Neural cell (in vitro differentiated cells): Measurements from ENCODE around the gene FZD10. TPM values are rescaled to one million over a fixed set of nuclear protein-coding genes. Genes with fewer than 3 reads are reported as not detected.

Source experiments
- H2AFZ ChIP-seq: fragments of 200-600, 300-800 bp; sonication (generic), shearing (Covaris generic); 2 replicates; pipeline ENCODE4 v1.6.0; 2014; ENCODE audit warnings: low read depth, mild to moderate bottlenecking, antibody characterized with exemption, low read length, moderate library complexity
- H3F3A ChIP-seq: fragments of 200-600 bp; shearing (Covaris generic); 2 replicates; pipeline ENCODE4 v1.6.1; 2016; ENCODE audit warnings: mild to moderate bottlenecking, moderate library complexity, mixed read lengths, antibody characterized with exemption, low read length; ENCODE audit not compliant: insufficient read depth, poor library complexity, severe bottlenecking
- H3K27ac ChIP-seq: fragments of 200-600, 300-800 bp; sonication (generic), shearing (Covaris generic); 2 replicates; pipeline ENCODE4 v1.5.1; 2014; ENCODE audit warnings: mild to moderate bottlenecking, low read length, moderate library complexity
- H3K27me3 ChIP-seq: fragments of 300-800, 200-600 bp; sonication (generic), shearing (Covaris generic); 2 replicates; pipeline ENCODE4 v1.6.0; 2014; ENCODE audit warnings: mild to moderate bottlenecking, low read depth, low read length, moderate library complexity; ENCODE audit not compliant: insufficient read depth
- H3K36me3 ChIP-seq: fragments of 300-800, 200-600 bp; sonication (generic), shearing (Covaris generic); 2 replicates; pipeline ENCODE4 v1.5.1; 2014; ENCODE audit warnings: mild to moderate bottlenecking, antibody characterized with exemption, low read length, moderate library complexity; ENCODE audit not compliant: insufficient read depth
- H3K4me2 ChIP-seq: fragments of 300-800, 200-600 bp; sonication (generic), shearing (Covaris generic); 2 replicates; pipeline ENCODE4 v1.6.0; 2014; ENCODE audit warnings: mild to moderate bottlenecking, low read length
- H3K4me3 ChIP-seq: fragments of 300-800, 200-600 bp; sonication (generic), shearing (Covaris generic); 2 replicates; pipeline ENCODE4 v1.5.1; 2014; ENCODE audit warnings: mild to moderate bottlenecking, low read length, moderate library complexity
- H3K79me2 ChIP-seq: fragments of 200-600 bp; shearing (Covaris generic); replicated peaks from 2 replicates; pipeline ENCODE4 v1.6.0; 2014; ENCODE audit warnings: mild to moderate bottlenecking, low read length, moderate library complexity; ENCODE audit not compliant: insufficient read depth
- H3K9ac ChIP-seq: fragments of 300-800, 200-600 bp; sonication (generic), shearing (Covaris generic); 2 replicates; pipeline ENCODE4 v1.6.1; 2016; ENCODE audit warnings: mild to moderate bottlenecking, low read length, mixed read lengths
- H3K9me2 ChIP-seq: fragments of 200-600 bp; shearing (Covaris generic); 2 replicates; pipeline ENCODE4 v1.6.1; 2016; ENCODE audit warnings: mild to moderate bottlenecking, low read length, mixed read lengths; ENCODE audit not compliant: insufficient read depth
- H3K9me3 ChIP-seq: fragments of 200-600, 300-800 bp; sonication (generic), shearing (Covaris generic); 2 replicates; pipeline ENCODE4 v1.6.1; 2016; ENCODE audit warnings: mild to moderate bottlenecking, mixed run types, low read length, moderate library complexity, mixed read lengths
- H4K20me1 ChIP-seq: fragments of 200-600 bp; shearing (Covaris generic); 2 replicates; pipeline ENCODE4 v1.6.1; 2016; ENCODE audit warnings: mild to moderate bottlenecking, mixed run types; ENCODE audit not compliant: insufficient read depth
- CTCF ChIP-seq: fragments of 450-650 bp; IDR thresholded peaks from 2 replicates; pipeline ENCODE4 v1.5.1; 2014; ENCODE audit warnings: antibody characterized with exemption, mild to moderate bottlenecking, moderate library complexity; ENCODE audit not compliant: poor library complexity, severe bottlenecking
- EP300 ChIP-seq: fragments of 450-650 bp; conservative IDR thresholded peaks from 2 replicates; pipeline ENCODE4 v1.6.1; 2014; ENCODE audit warnings: antibody characterized with exemption, mild to moderate bottlenecking, moderate library complexity; ENCODE audit not compliant: poor library complexity, severe bottlenecking
- EZH2 ChIP-seq: fragments of 200-600, 300-800 bp; shearing (Covaris generic), sonication (generic); IDR thresholded peaks from 2 replicates; pipeline ENCODE4 v1.6.1; 2014; ENCODE audit warnings: antibody characterized with exemption, low read length, borderline replicate concordance, mild to moderate bottlenecking; ENCODE audit not compliant: insufficient read depth, poor library complexity, severe bottlenecking
- MXI1 ChIP-seq: fragments of 450-650 bp; conservative IDR thresholded peaks from 2 replicates; pipeline ENCODE4 v1.6.1; 2014; ENCODE audit warnings: antibody characterized with exemption, mild to moderate bottlenecking; ENCODE audit not compliant: poor library complexity, severe bottlenecking
- POLR2AphosphoS5 ChIP-seq: IDR thresholded peaks from 2 replicates; pipeline ENCODE4 v1.6.1; 2012
- RAD21 ChIP-seq: fragments of 450-650 bp; conservative IDR thresholded peaks from 2 replicates; pipeline ENCODE4 v1.6.1; 2014; ENCODE audit warnings: antibody characterized with exemption, mild to moderate bottlenecking, moderate library complexity
- REST ChIP-seq: IDR thresholded peaks from 2 replicates; pipeline ENCODE4 v1.6.1; 2012; ENCODE audit warnings: borderline replicate concordance
- SMC3 ChIP-seq: fragments of 450-650 bp; conservative IDR thresholded peaks from 2 replicates; pipeline ENCODE4 v1.6.1; 2014; ENCODE audit warnings: antibody characterized with exemption, mild to moderate bottlenecking, moderate library complexity; ENCODE audit not compliant: poor library complexity
- TAF1 ChIP-seq: IDR thresholded peaks from 2 replicates; pipeline ENCODE4 v1.6.1; 2012; ENCODE audit warnings: low read depth
- polyA plus RNA-seq: library from polyadenylated mRNA; depleted of rRNA; stranded (reverse); fragments of >200 nt; gene quantifications from 2 replicates; pipeline ENCODE4 v1.2.3, GENCODE V29; 2014

Gene FZD10
- polyA plus RNA-seq, 1 donor from 2014 or later = not detected

GRCh38 chr12:130134563-130134915 lies 27.7 kb upstream of the FZD10 start:
- H4K20me1 ChIP-seq = no peaks in the 10 kb centered on the region
- no peaks in the 10 kb centered on the region for H3K79me2 ChIP-seq
- H2AFZ ChIP-seq = no peak overlapping the region
- H3K4me3 ChIP-seq = no peak overlapping the region
- H3K4me2 ChIP-seq = no peak overlapping the region
- no peak for TF ChIP-seq SMC3
- TF ChIP-seq MXI1 = no peak
- no peak for TF ChIP-seq EP300
- no peak for TF ChIP-seq EZH2
- no peak for TF ChIP-seq TAF1
- TF ChIP-seq RAD21 = no peak
- TF ChIP-seq REST = no peak
- no peak for TF ChIP-seq POLR2AphosphoS5
- TF ChIP-seq CTCF = no peak
- H3K9me2 ChIP-seq = no peaks in the 10 kb centered on the region
- H3K9ac ChIP-seq = no peak overlapping the region
- H3K27me3 ChIP-seq = no peaks in the 10 kb centered on the region
- no peaks in the 10 kb centered on the region for H3F3A ChIP-seq
- no peaks in the 10 kb centered on the region for H3K9me3 ChIP-seq
- no peak overlapping the region for H3K27ac ChIP-seq
- no peaks in the 10 kb centered on the region for H3K36me3 ChIP-seq

GRCh38 chr12:130136509-130137039 lies 25.7 kb upstream of the FZD10 start:
- Histone ChIP-seq H3K4me2 (no peak overlapping the region), H3K27ac (no peak overlapping the region), H3K36me3 (no peaks in the 10 kb centered on the region)

More at GRCh38 chr12:130136509-130137039, 25.7 kb upstream of the FZD10 start:
- Histone ChIP-seq H3K9me3 (no peaks in the 10 kb centered on the region), H3F3A (no peaks in the 10 kb centered on the region), H2AFZ (no peak overlapping the region), H3K4me3 (no peak overlapping the region), H4K20me1 (no peaks in the 10 kb centered on the region), H3K9me2 (no peaks in the 10 kb centered on the region), H3K79me2 (no peaks in the 10 kb centered on the region), H3K27me3 (no peaks in the 10 kb centered on the region), H3K9ac (no peak overlapping the region)
- TF ChIP-seq CTCF (no peak), EP300 (no peak), RAD21 (no peak), POLR2AphosphoS5 (no peak), REST (no peak), MXI1 (no peak), SMC3 (no peak)
